Measurements from ENCODE around the gene BFSP2.

- TF ChIP-seq CTCF (IDR thresholded peaks at IDR 0.05) (no peak), POLR2A (IDR thresholded peaks at IDR 0.05) (no peak)
These were observed 44.5 kb downstream of the BFSP2 start for GRCh38 chr3:133444423-133444774.
